Gastroesophageal sphincter (tissue), 3 donors: ENCODE measurements around the gene CLN6.
"Not testable (repeated sequence)": the region's sequence is repeated elsewhere in the genome, so short reads cannot be mapped to it uniquely, and the experiment has no call there.

ENCODE experiments used
- CTCF ChIP-seq, 4 experiments: fragments of 200-600 bp in 2 of 4; fragments of 450-650 bp in 2 of 4; sonication (generic) in 1 of 4; IDR thresholded peaks; one replicate each; pipeline ENCODE4 v1.5.1; 2017 to 2019; ENCODE audit warnings: antibody characterized with exemption in 4 of 4, mild to moderate bottlenecking in 2 of 4, moderate library complexity in 2 of 4
- POLR2A ChIP-seq, 2 donors: fragments of 450-650 bp; IDR thresholded peaks; one replicate each; pipeline ENCODE4 v1.6.1; 2017; ENCODE audit warnings: antibody characterized with exemption in 2 of 2, mild to moderate bottlenecking in 2 of 2, moderate library complexity in 1 of 2

- TF ChIP-seq CTCF, POLR2A (IDR thresholded peaks at IDR 0.05): not testable (repeated sequence)
Measured at GRCh38 chr15:68221530-68222431, 7.7 kb downstream of the CLN6 start.
